ENCODE measurements around the gene IRS4. TPM values are rescaled to one million over a fixed set of nuclear protein-coding genes. Genes with fewer than 3 reads are reported as not detected.

Gene IRS4
- total RNA-seq, 4 donors from 2014 or later: 0.11 to 2.5 TPM; not detected in 2

- Histone ChIP-seq H3K27ac (replicated peaks in 1 of 4) (no peak overlapping the region), H3K4me3 (no peak overlapping the region), H3K36me3 (no peaks in the 10 kb centered on the region), H3K27me3 (peaks cover 0 to 67% (median 19%) of the 10 kb centered on the region in 4 donors), H3K9me3 (no peaks in the 10 kb centered on the region), H3K4me1 (peaks cover 0 to 31% (median 25%) of the 10 kb centered on the region in 4 donors)
- intact Hi-C loops (cut with DNase I): no loop called here
- TF ChIP-seq POLR2A (IDR thresholded peaks at IDR 0.05; ENCODE audit: low read depth) (no peak), EP300 (IDR thresholded peaks at IDR 0.05) (no peak), POLR2AphosphoS5 (IDR thresholded peaks at IDR 0.05) (no peak)
- TF ChIP-seq, protein P1, sequence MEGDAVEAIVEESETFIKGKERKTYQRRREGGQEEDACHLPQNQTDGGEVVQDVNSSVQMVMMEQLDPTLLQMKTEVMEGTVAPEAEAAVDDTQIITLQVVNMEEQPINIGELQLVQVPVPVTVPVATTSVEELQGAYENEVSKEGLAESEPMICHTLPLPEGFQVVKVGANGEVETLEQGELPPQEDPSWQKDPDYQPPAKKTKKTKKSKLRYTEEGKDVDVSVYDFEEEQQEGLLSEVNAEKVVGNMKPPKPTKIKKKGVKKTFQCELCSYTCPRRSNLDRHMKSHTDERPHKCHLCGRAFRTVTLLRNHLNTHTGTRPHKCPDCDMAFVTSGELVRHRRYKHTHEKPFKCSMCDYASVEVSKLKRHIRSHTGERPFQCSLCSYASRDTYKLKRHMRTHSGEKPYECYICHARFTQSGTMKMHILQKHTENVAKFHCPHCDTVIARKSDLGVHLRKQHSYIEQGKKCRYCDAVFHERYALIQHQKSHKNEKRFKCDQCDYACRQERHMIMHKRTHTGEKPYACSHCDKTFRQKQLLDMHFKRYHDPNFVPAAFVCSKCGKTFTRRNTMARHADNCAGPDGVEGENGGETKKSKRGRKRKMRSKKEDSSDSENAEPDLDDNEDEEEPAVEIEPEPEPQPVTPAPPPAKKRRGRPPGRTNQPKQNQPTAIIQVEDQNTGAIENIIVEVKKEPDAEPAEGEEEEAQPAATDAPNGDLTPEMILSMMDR (IDR thresholded peaks at IDR 0.05): no peak
- WGBS: 38% methylated on average over 16 of the region's 39 CpGs
- no peak for DNase-seq (ENCODE audit: extremely low spot score)
Measured at GRCh38 chrX:108732630-108733321, 3.6 kb downstream of the IRS4 start.

DNA sequence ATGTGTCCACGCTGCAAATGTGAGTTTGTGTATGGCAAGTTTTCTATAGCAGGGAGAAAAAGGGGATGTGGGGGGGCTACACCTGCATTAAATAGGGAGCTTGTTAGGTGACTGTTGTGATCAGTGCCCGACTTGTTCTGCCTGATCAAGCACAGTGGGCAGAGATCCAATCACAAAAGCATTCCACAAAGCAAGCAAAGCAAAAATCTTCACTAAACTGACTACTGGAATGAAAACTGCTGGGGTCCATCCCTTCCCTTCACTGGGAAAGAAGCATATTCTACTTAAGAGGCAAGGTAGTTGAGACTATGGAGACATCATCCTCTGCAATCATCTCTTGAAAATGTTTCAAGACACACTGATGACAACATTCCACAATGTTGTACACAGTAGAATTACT is 5.2 kb downstream of the IRS4 start:
- intact Hi-C loops (cut with DNase I): no loop called here
- no peaks in the 10 kb centered on the region for H3K9me3 ChIP-seq
- TF ChIP-seq POLR2AphosphoS5 (IDR thresholded peaks at IDR 0.05) (no peak), EP300 (IDR thresholded peaks at IDR 0.05) (no peak), POLR2A (IDR thresholded peaks at IDR 0.05; ENCODE audit: low read depth) (no peak)
- TF ChIP-seq, protein P1 (IDR thresholded peaks at IDR 0.05): no peak
- peaks cover 0 to 55% (median 13%) of the 10 kb centered on the region in 4 donors for H3K27me3 ChIP-seq
- no peak overlapping the region for H3K4me3 ChIP-seq
- no peak overlapping the region for H3K27ac ChIP-seq (replicated peaks in 1 of 4)
- H3K4me1 ChIP-seq: peaks cover 0 to 18% (median 14%) of the 10 kb centered on the region in 4 donors
- H3K36me3 ChIP-seq: no peaks in the 10 kb centered on the region
- no peak for DNase-seq (ENCODE audit: extremely low spot score)
- WGBS: 24% methylated on average over 2 of the region's 2 CpGs

DNA sequence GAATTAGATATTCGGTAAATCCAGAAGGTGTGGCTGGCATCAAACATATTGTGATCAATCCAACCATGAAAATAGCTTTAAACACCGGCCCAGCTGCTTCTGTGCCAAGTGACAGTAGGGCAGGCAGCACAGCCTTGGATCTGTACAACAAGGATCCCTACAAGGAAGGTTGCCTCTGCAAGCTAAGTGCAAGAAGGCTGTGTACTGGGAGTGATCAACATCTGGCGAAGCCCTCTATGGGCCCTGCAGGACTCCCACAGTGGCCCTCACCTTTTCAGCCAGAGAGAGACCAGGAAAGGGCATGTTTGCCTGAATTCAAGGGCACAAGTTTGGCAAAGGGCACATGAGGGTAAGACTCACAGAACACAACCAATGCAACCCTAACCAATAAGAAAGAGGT is 9.6 kb downstream of the IRS4 start:
- TF ChIP-seq POLR2A (IDR thresholded peaks at IDR 0.05; ENCODE audit: low read depth) (no peak), EP300 (IDR thresholded peaks at IDR 0.05) (no peak), POLR2AphosphoS5 (IDR thresholded peaks at IDR 0.05) (no peak)
- TF ChIP-seq, protein P1 (IDR thresholded peaks at IDR 0.05): no peak
- Histone ChIP-seq H3K27ac (replicated peaks in 1 of 4) (no peak overlapping the region), H3K4me3 (no peak overlapping the region), H3K9me3 (no peaks in the 10 kb centered on the region), H3K27me3 (peaks cover 0 to 19% (median 7%) of the 10 kb centered on the region in 4 donors), H3K36me3 (no peaks in the 10 kb centered on the region), H3K4me1 (no peaks in the 10 kb centered on the region)
- 73% methylated on average over 3 of the region's 3 CpGs for WGBS
- intact Hi-C loops (cut with DNase I): no loop called here
- no peak for DNase-seq (ENCODE audit: extremely low spot score)

GRCh38 chrX:108722561-108722960 is 13.8 kb downstream of the IRS4 start:
- H3K27me3 ChIP-seq: peaks cover 0 to 11% (median 2%) of the 10 kb centered on the region in 4 donors
- 63% methylated on average over 2 of the region's 2 CpGs for WGBS
- no peak overlapping the region for H3K4me3 ChIP-seq
- no peak for DNase-seq (ENCODE audit: extremely low spot score)
- TF ChIP-seq EP300 (IDR thresholded peaks at IDR 0.05): no peak
- TF ChIP-seq, protein P1 (IDR thresholded peaks at IDR 0.05): no peak
- no peak for TF ChIP-seq POLR2A (IDR thresholded peaks at IDR 0.05; ENCODE audit: low read depth)
- no peak for TF ChIP-seq POLR2AphosphoS5 (IDR thresholded peaks at IDR 0.05)
- intact Hi-C loops (cut with DNase I): no loop called here
- no peaks in the 10 kb centered on the region for H3K9me3 ChIP-seq
- no peaks in the 10 kb centered on the region for H3K4me1 ChIP-seq
- H3K36me3 ChIP-seq: no peaks in the 10 kb centered on the region
- H3K27ac ChIP-seq (replicated peaks in 1 of 4): no peak overlapping the region
